Measurements from ENCODE around the gene ATP2B2. TPM values are rescaled to one million over a fixed set of nuclear protein-coding genes. Genes with fewer than 3 reads are reported as not detected.

The ATP2B2 gene
- total RNA-seq, 4 donors from 2014 or later: not detected

DNA sequence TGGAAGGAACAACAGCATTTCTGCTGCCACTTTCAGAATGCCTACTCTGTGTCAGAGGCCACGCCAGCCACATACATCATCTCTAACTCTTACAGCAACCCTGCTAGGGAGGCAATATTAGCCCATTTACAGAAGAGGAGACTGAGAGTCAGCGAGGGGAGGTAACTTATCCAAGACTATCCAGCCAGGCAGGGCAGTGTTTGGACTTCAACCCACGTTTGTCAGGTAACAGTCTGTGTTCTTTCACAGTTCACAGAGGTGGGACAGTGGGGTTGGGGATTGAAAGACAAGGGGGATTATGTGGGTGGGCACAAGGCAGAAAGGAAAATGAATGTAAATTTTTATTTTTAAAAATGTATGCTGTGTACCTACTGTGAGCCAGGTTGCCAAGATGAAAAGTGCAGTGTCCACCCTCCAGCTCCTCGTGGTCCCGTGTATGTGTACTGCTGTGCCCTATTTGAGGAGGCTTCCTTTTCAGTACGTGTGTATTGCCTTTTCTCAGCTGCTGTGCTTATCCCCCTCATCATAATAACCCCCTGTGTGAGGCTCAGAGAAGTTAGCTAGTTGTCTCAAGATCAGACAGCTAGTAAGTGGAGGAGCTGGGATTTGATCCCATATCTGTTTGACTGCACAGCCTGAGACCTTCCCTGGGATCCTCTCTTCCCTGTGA, 16.5 kb upstream of the ATP2B2 start:
- intact Hi-C loops (cut with DNase I; ENCODE audit: low total_unique reads): no loop called here

DNA sequence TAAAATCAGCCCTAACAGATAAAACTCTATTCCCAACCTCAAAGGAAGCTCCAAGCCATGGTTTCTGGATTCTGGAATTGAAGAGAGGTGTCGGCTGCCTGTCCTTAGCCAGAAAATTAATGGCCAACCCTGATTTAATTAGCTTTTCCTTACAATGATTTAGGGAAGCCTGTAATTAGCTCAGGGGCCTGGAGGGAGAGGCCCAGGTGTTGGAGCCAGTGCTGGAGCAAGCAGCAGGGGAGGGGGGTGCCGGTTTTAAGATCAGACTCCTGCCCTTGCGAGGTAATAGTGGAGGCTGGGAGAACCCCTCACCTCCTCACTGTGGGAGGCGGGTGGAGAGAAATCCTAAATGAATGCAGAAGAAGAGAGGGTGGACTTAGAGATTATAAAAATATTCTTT, 14.7 kb upstream of the ATP2B2 start:
- no peak for DNase-seq

More for the DNA sequence above, 16.5 kb upstream of the ATP2B2 start:
- no peaks in the 10 kb centered on the region for H3K4me1 ChIP-seq
- DNase-seq: no peak
- WGBS, 2 donors (ENCODE audit: low coverage in 1 of 2): 56 to 67% methylated on average over 4 to 6 of the region's 6 CpGs
- in situ Hi-C loops (cut with MboI; ENCODE audit: low pct_ligation_motif_present in 1 of 4, low pct_unique_long_range_greater_than_20kb in 1 of 4, low sequenced_read_pairs in 3 of 4): no loop called here
- no peaks in the 10 kb centered on the region for H3K9me3 ChIP-seq
- TF ChIP-seq POLR2AphosphoS5 (IDR thresholded peaks at IDR 0.05) (no peak), EP300 (IDR thresholded peaks at IDR 0.05; ENCODE audit: low read depth) (no peak), POLR2A (IDR thresholded peaks at IDR 0.05) (no peak)
- TF ChIP-seq, protein P1, sequence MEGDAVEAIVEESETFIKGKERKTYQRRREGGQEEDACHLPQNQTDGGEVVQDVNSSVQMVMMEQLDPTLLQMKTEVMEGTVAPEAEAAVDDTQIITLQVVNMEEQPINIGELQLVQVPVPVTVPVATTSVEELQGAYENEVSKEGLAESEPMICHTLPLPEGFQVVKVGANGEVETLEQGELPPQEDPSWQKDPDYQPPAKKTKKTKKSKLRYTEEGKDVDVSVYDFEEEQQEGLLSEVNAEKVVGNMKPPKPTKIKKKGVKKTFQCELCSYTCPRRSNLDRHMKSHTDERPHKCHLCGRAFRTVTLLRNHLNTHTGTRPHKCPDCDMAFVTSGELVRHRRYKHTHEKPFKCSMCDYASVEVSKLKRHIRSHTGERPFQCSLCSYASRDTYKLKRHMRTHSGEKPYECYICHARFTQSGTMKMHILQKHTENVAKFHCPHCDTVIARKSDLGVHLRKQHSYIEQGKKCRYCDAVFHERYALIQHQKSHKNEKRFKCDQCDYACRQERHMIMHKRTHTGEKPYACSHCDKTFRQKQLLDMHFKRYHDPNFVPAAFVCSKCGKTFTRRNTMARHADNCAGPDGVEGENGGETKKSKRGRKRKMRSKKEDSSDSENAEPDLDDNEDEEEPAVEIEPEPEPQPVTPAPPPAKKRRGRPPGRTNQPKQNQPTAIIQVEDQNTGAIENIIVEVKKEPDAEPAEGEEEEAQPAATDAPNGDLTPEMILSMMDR (IDR thresholded peaks at IDR 0.05): no peak
- H3K4me3 ChIP-seq: no peak overlapping the region
- H3K27ac ChIP-seq: no peak overlapping the region
- H3K36me3 ChIP-seq: no peaks in the 10 kb centered on the region
- H3K27me3 ChIP-seq: peaks cover 17% of the 10 kb centered on the region

DNA sequence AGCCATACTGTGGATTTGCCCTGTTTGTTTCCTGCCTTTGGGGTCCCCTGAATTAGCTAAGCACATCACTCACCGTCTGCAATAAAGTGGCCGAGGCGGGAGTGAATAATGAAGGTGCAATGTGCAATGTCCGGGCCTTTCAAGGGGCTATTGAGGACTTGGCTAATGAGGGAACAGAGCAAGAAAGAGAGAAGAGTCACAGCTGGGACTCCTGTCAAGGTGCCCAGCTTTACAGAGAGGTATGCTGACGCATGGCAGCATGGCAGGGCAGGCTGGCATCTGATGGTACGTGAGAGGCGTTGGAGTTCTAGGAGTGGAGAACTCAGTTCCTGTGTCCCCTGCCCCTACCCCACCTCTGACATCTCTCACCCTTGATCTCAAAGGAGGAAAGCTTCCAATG, 13.8 kb upstream of the ATP2B2 start:
- Histone ChIP-seq H3K27me3 (peaks cover 13% of the 10 kb centered on the region), H3K9me3 (no peaks in the 10 kb centered on the region), H3K27ac (no peak overlapping the region), H3K4me3 (no peak overlapping the region), H3K36me3 (no peaks in the 10 kb centered on the region), H3K4me1 (no peaks in the 10 kb centered on the region)
- no peak for DNase-seq
- TF ChIP-seq EP300 (IDR thresholded peaks at IDR 0.05; ENCODE audit: low read depth): no peak
- no peak for TF ChIP-seq POLR2AphosphoS5 (IDR thresholded peaks at IDR 0.05)
- TF ChIP-seq, protein P1 (IDR thresholded peaks at IDR 0.05): no peak
- TF ChIP-seq POLR2A (IDR thresholded peaks at IDR 0.05): no peak
- intact Hi-C loops (cut with DNase I; ENCODE audit: low total_unique reads) (no loop called here), in situ Hi-C loops (cut with MboI; ENCODE audit: low pct_ligation_motif_present in 1 of 4, low pct_unique_long_range_greater_than_20kb in 1 of 4, low sequenced_read_pairs in 3 of 4) (no loop called here)
- 62% methylated on average over 7 of the region's 7 CpGs; no CpG with 5 or more reads in 1 of the 2 donors for WGBS, 2 donors (ENCODE audit: low coverage in 1 of 2)

More for the DNA sequence above, 14.7 kb upstream of the ATP2B2 start:
- no peaks in the 10 kb centered on the region for H3K9me3 ChIP-seq
- peaks cover 13% of the 10 kb centered on the region for H3K27me3 ChIP-seq
- TF ChIP-seq POLR2AphosphoS5 (IDR thresholded peaks at IDR 0.05) (no peak), EP300 (IDR thresholded peaks at IDR 0.05; ENCODE audit: low read depth) (no peak), POLR2A (IDR thresholded peaks at IDR 0.05) (no peak)
- TF ChIP-seq, protein P1 (IDR thresholded peaks at IDR 0.05): no peak
- H3K4me1 ChIP-seq: no peaks in the 10 kb centered on the region
- intact Hi-C loops (cut with DNase I; ENCODE audit: low total_unique reads): no loop called here
- WGBS, 2 donors (ENCODE audit: low coverage in 1 of 2): 73 to 78% methylated on average over 3 to 4 of the region's 4 CpGs
- no peak overlapping the region for H3K4me3 ChIP-seq
- in situ Hi-C loops (cut with MboI; ENCODE audit: low pct_ligation_motif_present in 1 of 4, low pct_unique_long_range_greater_than_20kb in 1 of 4, low sequenced_read_pairs in 3 of 4): no loop called here
- H3K36me3 ChIP-seq: no peaks in the 10 kb centered on the region
- H3K27ac ChIP-seq: no peak overlapping the region

DNA sequence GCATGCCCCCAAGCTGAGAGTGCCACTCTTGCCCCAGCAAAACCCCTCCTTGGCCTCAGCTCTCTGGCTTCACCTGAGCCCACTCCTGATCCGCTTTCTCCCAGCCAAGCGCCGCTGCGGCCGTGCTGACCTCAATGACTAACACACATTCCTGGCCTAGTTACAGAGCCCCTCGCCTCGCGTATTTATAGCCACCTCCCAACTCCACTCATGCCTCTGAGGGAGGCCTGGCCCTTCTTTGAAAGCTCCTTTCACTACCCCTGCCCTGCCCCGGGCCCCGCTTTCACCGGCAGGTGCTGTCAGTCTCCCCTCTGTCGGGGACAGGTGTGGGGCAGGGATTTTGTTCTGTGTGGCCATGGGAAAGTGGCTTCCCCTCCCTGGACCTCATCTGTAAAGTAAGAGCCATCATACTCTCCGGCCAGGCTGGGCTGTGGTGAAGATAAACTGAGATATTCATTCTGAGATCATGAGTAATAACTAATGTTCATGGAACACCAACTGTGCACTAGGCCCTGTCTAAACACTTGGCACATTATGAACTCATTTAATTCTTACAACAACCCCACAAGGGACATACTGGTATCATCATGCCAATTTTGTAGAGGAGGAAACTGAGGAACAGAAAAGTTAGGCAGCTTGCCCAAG, 13.2 kb upstream of the ATP2B2 start:
- TF ChIP-seq, protein P1 (IDR thresholded peaks at IDR 0.05): no peak
- TF ChIP-seq POLR2A (IDR thresholded peaks at IDR 0.05): no peak
- TF ChIP-seq EP300 (IDR thresholded peaks at IDR 0.05; ENCODE audit: low read depth): no peak
- no peak for TF ChIP-seq POLR2AphosphoS5 (IDR thresholded peaks at IDR 0.05)
- no peaks in the 10 kb centered on the region for H3K4me1 ChIP-seq
- in situ Hi-C loops (cut with MboI; ENCODE audit: low pct_ligation_motif_present in 1 of 4, low pct_unique_long_range_greater_than_20kb in 1 of 4, low sequenced_read_pairs in 3 of 4) (no loop called here), intact Hi-C loops (cut with DNase I; ENCODE audit: low total_unique reads) (no loop called here)
- H3K4me3 ChIP-seq: no peak overlapping the region
- WGBS, 2 donors (ENCODE audit: low coverage in 1 of 2): 47 to 51% methylated on average over 7 to 13 of the region's 13 CpGs
- H3K36me3 ChIP-seq: no peaks in the 10 kb centered on the region
- H3K27me3 ChIP-seq: peaks cover 13% of the 10 kb centered on the region
- DNase-seq: no peak
- H3K9me3 ChIP-seq: no peaks in the 10 kb centered on the region
- no peak overlapping the region for H3K27ac ChIP-seq

All from transverse colon (tissue), 4 donors.